GM18508 (cell line): ENCODE measurements around the gene DUSP16.

Experiments
- ATAC-seq: cut with Tn5 transposase; IDR thresholded peaks from one replicate; pipeline ENCODE4 v1.9.1; 2021; ENCODE audit warnings: moderate number of reproducible peaks; ENCODE audit not compliant: insufficient read depth, unreplicated experiment

The DUSP16 gene

DNA sequence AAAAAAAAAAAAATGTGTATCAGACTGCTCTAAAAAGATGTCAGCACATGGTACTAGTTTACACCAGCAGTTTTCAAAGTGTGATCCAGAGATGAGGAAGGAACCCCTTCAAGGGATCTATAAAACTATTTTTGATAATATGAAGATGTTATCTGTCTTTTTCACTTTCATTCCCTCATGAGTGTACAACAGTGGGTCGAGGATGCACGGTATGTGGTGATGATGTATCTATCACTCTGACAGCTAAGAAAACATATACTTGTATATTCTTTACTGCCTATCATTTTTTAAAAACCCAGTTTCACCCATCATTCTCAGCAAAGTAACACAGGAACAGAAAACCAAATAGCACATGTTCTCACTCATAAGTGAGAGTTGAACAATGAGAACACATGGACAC lies 12.4 kb downstream of the DUSP16 start:
- ATAC-seq = no peak

- ATAC-seq = no peak
Measured at GRCh38 chr12:12549426-12549825, 13.2 kb downstream of the DUSP16 start.

DNA sequence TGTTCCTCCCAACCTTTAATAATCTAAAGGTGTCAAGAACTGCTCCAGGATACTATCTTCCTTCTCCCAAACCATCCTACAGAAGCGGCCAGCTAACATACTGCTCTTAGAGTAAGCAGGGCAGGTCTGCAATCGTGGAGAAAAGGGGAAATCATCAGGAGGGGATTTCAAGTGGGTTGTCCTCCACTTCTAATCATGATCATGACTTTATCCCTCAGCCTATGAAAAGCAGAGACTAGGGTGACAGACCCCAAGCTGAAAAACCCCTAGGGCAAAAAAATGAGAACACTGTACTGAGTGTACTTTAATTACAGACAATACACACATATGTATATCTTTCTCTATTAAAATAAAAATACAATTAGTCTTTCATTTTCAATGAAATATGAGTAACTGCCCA lies 13.9 kb downstream of the DUSP16 start:
- no peak for ATAC-seq

DNA sequence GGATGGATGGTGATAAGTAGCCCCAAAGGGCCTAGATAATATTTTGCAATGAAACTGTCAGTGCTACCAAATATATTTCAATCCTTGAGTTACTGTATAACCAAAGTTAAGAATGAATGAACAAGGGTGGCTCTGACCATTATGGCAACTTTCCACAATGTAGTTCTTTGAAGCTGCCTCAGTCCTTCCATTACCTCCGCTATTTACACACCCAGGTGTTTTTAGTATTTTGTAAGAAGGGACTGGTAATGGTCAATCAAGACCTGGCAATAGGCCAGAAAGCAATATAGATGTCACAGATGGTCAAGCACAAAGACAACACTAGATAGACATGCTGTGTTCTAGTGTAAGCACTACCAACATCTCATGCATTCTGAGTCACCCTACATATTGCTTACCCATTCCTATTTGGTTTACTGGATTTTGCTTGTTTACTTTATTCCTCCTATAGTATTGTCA lies 16.3 kb downstream of the DUSP16 start:
- no peak for ATAC-seq

GRCh38 chr12:12543959-12544358 lies 18.7 kb downstream of the DUSP16 start:
- no peak for ATAC-seq

- no peak for ATAC-seq
Measured at GRCh38 chr12:12542964-12543363, 19.7 kb downstream of the DUSP16 start.

DNA sequence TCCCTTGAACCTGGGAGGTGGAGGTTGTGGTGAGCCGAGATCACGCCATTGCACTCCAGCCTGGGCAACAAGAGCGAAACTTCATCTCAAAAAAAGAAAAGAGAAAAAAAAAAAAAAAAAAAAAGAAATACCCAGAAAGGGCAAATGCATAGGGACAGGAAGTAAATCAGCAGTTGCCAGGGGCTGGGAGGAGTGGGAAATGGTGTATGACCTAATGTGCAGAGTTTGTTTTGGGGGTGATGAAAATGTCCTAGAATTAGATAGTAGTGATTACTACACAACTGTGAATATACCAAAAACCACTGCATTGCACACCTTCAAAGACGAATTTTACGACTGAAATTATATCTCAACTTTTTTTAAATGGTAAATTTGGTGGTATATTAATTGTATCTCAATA lies 20.4 kb downstream of the DUSP16 start:
- no peak for ATAC-seq

DNA sequence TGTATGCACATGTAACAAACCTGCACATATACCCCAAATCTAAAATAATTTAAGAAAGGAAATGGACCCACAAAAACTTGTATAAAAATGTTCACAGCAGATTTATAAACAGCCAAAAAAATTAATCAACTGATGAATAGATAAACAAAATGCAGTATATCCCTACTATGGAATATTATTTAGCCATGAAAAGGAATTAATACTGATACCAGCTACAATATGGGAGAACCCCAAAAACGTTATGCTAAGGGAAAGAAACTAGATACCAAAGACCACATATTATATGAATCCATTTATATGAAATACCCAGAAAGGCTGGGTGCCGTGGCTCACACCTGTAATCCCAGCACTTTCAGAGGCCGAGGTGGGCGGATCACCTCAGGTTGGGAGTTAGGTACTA lies 20.9 kb downstream of the DUSP16 start:
- ATAC-seq = no peak

DNA sequence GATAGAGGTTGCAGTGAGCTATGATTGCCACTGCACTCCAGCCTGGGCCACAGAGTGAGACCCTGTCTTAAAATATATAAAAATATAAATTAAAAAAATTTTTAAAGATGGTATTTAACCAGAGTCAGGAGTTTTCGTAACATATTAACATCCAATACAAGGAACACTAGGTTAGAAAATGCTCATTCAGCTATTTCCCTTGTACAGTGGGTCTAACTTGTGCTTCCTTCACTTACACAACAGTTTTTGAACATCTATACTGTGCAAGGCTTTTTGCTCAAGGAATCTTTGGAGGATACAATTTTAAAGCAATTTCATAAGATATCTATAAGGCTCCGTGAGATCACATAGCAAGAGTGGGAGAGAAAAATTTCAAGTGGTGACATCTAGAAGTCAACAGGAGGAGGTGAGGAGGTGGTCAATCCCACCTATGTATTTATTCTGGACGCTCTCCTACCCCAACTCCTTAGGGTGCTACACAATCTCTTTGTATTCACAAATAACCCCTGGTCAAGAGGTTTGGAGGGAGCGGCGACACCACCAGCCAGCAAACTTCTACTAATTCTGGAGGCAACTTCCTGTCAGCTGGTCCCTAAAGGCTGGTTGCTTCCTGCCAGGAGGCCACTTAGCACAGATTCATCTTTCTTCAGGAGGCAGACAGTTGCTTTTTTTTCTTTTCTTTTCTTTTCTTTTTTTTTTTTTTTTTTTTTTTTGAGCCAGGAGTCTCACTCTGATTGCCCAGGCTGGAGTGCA lies 22.2 kb downstream of the DUSP16 start:
- no peak for ATAC-seq

DNA sequence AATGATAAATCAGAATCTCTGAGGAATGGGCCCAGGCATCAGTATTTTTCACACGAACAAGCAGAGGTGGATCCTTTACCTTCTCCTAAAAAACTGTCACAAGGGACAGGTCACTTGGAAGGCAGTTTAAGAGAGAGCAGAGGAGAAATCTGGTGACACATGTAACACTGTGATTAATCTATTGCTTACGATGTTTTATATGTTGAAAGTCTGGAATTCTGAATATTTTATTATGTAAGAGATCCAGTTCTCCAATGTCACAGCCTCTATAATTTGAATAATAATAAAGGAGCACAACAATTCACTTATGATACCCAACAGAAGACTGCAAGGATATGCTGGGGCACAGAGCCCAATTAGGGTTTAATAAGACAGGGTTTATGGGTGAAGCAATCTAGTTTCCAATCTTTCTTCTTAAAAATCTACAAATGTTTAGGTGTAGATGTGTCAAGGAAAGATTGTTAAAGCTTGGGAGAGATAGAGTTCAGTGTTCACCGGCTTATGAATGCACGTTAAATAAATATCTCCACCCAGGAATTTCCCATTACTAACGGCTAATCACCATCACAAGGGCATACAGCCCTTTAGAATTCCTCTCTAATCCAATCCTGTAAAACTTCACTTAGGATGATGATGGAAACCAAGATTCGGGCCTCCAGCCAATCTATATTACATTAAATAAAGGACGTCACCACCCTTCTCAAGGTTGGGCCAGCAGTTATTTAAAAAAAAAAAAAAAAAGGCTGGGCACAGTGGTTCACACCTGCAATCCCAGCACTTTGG lies 23.4 kb downstream of the DUSP16 start:
- ATAC-seq = no peak

- no peak for ATAC-seq
Measured at GRCh38 chr12:12538535-12538934, 24.1 kb downstream of the DUSP16 start.

DNA sequence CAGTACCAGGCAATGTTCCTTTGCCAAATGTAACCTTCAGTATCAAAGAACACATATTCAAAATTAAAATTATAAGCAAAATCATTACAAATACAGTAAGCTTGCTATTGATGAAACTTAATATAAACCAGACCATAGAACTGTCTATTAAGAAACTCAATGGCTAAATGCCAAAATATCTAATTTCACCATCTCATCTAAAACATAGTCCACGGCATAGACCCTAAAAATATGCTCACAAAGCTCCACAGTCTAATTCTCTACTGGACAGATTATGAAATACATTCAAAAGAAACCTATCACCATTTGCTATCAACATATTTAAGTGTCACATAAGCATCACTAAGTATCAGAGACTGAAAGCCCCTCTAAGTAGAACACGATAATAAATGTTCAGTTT lies 25.2 kb downstream of the DUSP16 start:
- ATAC-seq = no peak

GRCh38 chr12:12534975-12535374 lies 27.7 kb downstream of the DUSP16 start:
- ATAC-seq = no peak

GRCh38 chr12:12534166-12534866 lies 28.3 kb downstream of the DUSP16 start:
- ATAC-seq = no peak

- no peak for ATAC-seq
Measured at GRCh38 chr12:12533238-12533829, 29.3 kb downstream of the DUSP16 start.

GRCh38 chr12:12531194-12531593 lies 31.5 kb downstream of the DUSP16 start:
- ATAC-seq = no peak

- ATAC-seq = no peak
Measured at GRCh38 chr12:12529783-12530421, 32.8 kb downstream of the DUSP16 start.

- ATAC-seq = no peak
Measured at GRCh38 chr12:12528361-12529270, 34.0 kb downstream of the DUSP16 start.

DNA sequence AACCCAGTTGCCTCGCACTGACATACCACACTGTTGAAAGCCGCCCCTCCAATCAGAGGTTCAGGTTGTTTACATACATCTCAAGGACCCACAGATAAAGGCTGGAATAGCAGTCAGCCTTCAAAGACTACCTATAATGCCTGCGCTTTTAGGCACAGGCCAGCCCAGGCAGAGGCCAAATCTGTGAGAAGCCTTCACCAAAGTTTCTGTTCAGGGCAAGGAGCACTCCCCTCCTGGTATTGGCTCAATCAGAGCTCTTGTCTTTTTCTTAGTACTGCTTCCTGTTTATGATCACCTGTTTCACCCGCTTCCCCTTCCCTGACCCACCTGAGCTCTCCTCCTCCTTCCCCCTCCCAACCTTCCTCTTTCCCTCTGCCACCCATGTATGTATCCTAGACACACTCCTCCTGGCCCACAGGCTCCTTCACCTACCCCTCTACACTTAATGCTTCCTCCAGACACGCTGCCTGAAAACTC lies 34.8 kb downstream of the DUSP16 start:
- no peak for ATAC-seq
